Stomach (tissue), 4 donors: ENCODE data around the gene ACOXL.

Experiments used
- EP300 ChIP-seq: sonication (generic); formaldehyde crosslinking; IDR thresholded peaks from one replicate; pipeline ENCODE4 v1.6.1; 2017; ENCODE audit warnings: antibody characterized with exemption
- POLR2A ChIP-seq, 4 donors: fragments of 450-650 bp; IDR thresholded peaks; one replicate each; pipeline ENCODE4 v1.6.1; 2016; ENCODE audit warnings: antibody characterized with exemption in 4 of 4, control low read depth in 2 of 4, mild to moderate bottlenecking in 1 of 4, moderate library complexity in 1 of 4
- POLR2AphosphoS5 ChIP-seq, 3 donors: sonication (generic); formaldehyde crosslinking; IDR thresholded peaks; one replicate each; pipeline ENCODE4 v1.6.1; 2016; ENCODE audit warnings: antibody characterized with exemption in 3 of 3
- TF ChIP-seq, protein P1 (sequence below), 7 experiments: fragments of 450-650 bp in 4 of 7; fragments of 200-600 bp in 3 of 7; sonication (generic) in 3 of 7; IDR thresholded peaks; one replicate each; pipeline ENCODE4 v1.5.1; 2016 to 2019; ENCODE audit warnings: antibody characterized with exemption in 7 of 7, control low read depth in 2 of 7, mild to moderate bottlenecking in 1 of 7

DNA sequence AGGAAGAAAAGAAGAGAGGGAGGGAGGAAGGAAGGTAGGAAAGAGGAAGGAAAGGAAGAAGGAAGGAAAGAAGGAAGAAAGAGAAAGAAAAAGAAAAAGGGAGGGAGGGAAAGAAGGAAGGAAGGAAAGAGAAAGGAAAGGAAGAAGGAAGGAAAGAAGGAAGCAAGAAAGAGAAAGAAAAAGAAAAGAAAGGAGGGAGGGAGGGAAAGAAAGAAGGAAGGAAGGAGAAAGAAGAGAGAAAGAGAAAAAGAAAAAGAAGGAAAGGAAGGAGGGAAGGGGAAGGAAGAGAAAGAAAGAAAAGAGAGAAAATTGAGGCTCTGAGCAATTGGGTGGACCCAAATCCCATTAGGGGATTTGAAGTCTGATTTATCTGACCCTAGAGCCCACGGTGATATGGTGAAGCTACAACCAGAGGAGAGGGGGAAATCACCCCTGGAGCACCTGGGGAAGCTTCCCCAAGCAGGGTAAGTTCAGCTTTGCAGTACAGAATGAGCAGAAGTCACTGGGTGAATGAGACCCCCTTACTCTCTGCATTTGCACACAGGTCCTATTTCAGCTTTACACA, 210.8 kb downstream of the ACOXL start:
- TF ChIP-seq POLR2AphosphoS5 (IDR thresholded peaks at IDR 0.05) (no peak), POLR2A (IDR thresholded peaks at IDR 0.05) (no peak), EP300 (no peak)
- TF ChIP-seq, protein P1, sequence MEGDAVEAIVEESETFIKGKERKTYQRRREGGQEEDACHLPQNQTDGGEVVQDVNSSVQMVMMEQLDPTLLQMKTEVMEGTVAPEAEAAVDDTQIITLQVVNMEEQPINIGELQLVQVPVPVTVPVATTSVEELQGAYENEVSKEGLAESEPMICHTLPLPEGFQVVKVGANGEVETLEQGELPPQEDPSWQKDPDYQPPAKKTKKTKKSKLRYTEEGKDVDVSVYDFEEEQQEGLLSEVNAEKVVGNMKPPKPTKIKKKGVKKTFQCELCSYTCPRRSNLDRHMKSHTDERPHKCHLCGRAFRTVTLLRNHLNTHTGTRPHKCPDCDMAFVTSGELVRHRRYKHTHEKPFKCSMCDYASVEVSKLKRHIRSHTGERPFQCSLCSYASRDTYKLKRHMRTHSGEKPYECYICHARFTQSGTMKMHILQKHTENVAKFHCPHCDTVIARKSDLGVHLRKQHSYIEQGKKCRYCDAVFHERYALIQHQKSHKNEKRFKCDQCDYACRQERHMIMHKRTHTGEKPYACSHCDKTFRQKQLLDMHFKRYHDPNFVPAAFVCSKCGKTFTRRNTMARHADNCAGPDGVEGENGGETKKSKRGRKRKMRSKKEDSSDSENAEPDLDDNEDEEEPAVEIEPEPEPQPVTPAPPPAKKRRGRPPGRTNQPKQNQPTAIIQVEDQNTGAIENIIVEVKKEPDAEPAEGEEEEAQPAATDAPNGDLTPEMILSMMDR (IDR thresholded peaks at IDR 0.05): no peak
